Thyroid gland (tissue), 4 donors: ENCODE results near the gene SMOC1.

Experiments used
- CTCF ChIP-seq, 6 experiments: fragments of 200-600 bp in 3 of 6; fragments of 450-650 bp in 3 of 6; sonication (generic) in 3 of 6; IDR thresholded peaks; one replicate each; pipeline ENCODE4 v1.5.1; 2016 to 2019; ENCODE audit warnings: antibody characterized with exemption in 6 of 6, mild to moderate bottlenecking in 2 of 6, inconsistent platforms in 1 of 6, moderate library complexity in 1 of 6
- POLR2A ChIP-seq, 2 donors: fragments of 450-650 bp; IDR thresholded peaks; one replicate each; pipeline ENCODE4 v1.6.1; 2017; ENCODE audit warnings: antibody characterized with exemption in 2 of 2, mild to moderate bottlenecking in 2 of 2, moderate library complexity in 1 of 2

- no peak for TF ChIP-seq POLR2A (IDR thresholded peaks at IDR 0.05)
- TF ChIP-seq CTCF (IDR thresholded peaks at IDR 0.05): no peak
Observed at GRCh38 chr14:69880893-69881292, 1.7 kb downstream of the SMOC1 start.
